Activated T-cell treated with anti-CD3 and anti-CD28 coated beads for 1 hour (primary cell): ENCODE data around the gene PNLIPRP2.

ENCODE experiments used
- DNase-seq: peaks from one replicate; pipeline ENCODE4 v3.0.0-alpha.2; 2020; ENCODE audit warnings: low read depth

The PNLIPRP2 gene

GRCh38 chr10:116683821-116684220 lies 63.1 kb downstream of the PNLIPRP2 start:
- DNase-seq = no peak

GRCh38 chr10:116684781-116685180 lies 64.0 kb downstream of the PNLIPRP2 start:
- no peak for DNase-seq

DNA sequence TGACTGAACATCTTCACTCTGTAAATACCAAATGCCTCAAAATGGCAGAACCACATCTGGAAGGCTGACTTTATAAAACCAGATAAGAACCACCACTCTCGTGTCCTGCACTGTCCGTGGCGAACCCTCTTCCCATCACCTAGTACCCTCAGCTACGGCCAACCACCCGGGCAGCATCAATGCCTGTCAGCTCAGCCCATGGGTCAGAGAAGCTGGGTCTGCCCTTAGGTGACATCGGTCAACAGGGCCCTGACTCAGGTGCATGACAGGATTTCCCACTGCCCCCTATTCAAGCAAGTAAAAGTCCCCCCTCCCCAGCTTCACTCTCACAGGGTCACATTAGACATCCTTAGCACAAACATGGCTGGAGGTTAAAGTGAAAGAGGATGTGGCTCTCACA lies 65.1 kb downstream of the PNLIPRP2 start:
- DNase-seq = no peak

DNA sequence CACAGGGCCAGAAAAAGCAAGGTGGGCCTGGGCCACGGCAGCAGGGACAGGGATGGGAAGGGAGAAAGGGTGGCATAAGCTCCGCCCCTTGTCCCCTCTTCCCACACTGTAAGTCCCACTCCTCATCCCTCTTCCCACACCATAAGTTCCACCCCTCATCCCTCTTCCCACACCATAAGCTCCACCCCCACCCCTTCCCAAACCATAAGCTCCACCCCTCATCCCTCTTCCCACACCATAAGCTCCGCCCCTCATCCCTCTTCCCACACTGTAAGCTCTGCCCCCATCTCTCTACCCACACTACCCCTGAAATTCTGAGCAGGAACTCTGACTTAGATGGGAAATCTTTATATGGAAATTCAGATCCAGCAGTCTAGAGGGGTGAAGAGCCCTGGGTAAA lies 65.9 kb downstream of the PNLIPRP2 start:
- DNase-seq = no peak

- no peak for DNase-seq
Measured at GRCh38 chr10:116687633-116688032, 66.9 kb downstream of the PNLIPRP2 start.

DNA sequence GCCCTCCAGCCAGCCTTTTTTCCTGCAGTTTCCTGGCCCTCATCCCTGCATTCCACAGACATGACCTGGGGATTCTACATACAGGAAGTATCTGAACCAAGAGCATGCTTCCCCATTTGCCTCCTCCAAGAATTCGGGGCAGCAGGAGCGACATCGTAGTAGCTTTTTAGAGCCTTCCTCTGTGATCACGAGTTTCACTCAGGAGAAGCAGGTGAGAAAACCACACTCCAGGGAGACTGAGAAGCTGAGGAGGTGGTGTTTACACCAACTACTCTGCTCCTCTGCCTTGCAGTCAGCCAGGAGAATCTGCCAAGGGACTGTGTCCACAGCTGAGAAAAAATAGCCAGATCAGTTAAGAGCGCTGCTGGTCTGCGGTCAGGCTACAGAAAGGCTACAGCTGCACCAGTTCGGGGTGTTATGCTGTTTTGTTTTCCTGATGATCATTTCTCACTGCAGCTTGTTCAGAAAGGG lies 67.5 kb downstream of the PNLIPRP2 start:
- no peak for DNase-seq

DNA sequence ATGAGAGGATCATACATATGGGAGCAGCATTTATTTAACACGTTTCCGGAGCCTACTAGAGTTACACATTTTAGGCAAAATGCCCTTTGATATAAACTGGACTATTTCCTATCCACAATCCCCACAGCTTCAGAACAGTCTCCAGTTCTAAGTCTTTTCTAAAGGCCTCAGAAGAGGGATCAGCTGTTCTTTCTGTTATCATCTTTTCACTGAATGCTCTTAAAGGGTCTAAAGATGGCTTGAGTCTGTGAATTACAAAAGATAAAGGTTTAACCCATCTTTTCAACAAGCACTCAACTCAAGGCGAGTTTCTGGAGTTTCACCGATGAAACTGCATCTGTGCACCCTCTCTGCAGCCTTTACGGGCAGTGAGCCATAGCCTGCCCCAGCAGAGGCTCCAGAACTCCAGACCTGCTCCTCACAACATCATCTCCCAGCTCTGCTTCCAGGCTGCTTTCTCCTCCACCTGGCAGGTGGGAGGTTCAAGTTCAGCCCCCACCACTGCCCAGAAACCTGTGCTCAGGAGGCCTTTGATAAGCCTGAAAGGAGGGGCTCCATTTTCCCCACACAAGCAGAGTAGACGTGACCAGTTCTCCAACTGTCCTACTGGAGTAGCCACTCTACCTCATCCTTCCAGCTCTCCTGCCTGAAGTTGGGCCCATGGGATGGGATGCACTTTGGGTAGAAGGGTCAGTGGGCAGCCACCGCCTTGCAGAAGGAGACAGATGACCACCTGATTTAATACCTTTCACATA lies 68.2 kb downstream of the PNLIPRP2 start:
- DNase-seq = no peak

DNA sequence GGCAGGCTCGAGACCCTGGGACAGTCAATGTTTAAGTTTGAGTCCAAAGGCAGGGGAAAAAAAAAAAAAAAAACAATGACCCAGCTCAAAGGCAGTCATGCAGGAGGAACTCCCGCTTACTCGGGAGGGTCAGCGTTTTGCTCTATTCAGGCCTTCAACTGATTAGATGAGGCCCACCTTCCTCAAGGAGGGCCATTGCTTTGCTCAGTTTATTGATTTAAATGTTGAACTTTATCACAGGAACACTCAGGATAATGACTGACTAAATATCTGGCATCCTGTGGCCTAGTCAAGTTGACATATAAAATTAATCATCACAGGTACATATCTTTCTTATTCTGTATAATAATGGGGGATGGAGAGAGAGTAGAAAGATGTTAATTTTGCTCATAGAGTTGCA lies 69.0 kb downstream of the PNLIPRP2 start:
- no peak for DNase-seq

GRCh38 chr10:116690356-116691322 lies 69.9 kb downstream of the PNLIPRP2 start:
- DNase-seq = no peak

GRCh38 chr10:116691635-116692034 lies 70.9 kb downstream of the PNLIPRP2 start:
- no peak for DNase-seq

DNA sequence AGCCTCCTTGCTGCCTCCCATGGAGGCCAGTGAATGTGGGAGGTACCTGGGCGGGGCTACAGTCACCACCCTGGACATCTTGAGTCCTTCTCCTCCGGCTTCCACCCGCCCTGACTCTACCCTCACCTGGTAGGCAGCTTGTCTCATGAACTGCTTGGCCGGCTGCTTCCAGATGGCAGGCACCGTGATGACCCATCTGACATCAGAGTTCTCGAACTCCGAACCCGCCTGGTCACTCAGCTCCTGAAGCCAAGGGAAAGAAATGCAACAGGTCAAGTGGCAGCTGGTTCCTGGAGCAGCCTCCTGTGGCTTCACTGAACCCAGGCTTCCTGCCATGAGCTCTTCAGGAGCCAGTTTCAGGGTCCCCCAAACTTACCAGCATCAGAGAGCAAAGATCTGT lies 71.5 kb downstream of the PNLIPRP2 start:
- DNase-seq = no peak

GRCh38 chr10:116694243-116694926 lies 73.6 kb downstream of the PNLIPRP2 start:
- no peak for DNase-seq
